Keratinocyte (primary cell): ENCODE results near the gene LDLRAP1.

Source experiments
- EZH2 ChIP-seq: IDR thresholded peaks from one replicate; pipeline ENCODE4 v1.6.1; 2012; ENCODE audit warnings: inconsistent platforms, mild to moderate bottlenecking, low read length, moderate library complexity
- TF ChIP-seq, protein P1 (sequence below), 3 experiments: IDR thresholded peaks in 1 of 3; conservative IDR thresholded peaks in 1 of 3; optimal IDR thresholded peaks in 1 of 3; 2 replicates in 2 of 3; 3 replicates in 1 of 3; pipeline versions ENCODE3 to v1.5.1; 2011; ENCODE audit warnings: low read length in 3 of 3, mild to moderate bottlenecking in 3 of 3, moderate library complexity in 2 of 3, control low read depth in 1 of 3, inconsistent platforms in 1 of 3; ENCODE audit not compliant: insufficient read depth in 2 of 3; ENCODE audit errors: extremely low read depth in 1 of 3

DNA sequence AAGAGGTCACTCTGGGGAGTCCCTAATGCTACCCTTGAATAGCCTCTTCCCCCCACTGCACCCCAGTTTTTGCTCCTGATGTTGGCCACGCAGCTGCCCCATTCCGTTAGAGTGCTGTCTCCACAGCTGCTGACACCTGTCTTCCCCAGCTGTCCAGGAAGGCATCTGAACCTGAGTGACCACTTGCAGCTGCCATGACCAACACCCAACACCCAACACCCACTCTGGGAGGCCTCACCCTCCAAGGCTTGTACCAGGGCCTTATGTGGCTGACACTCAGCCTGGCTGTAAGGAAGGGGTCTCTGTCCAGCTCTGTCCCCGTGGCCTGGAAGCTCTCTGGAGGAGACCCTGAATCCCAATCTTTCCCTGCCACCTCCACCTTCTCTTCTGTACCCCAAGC, 26.7 kb upstream of the LDLRAP1 start:
- TF ChIP-seq, protein P1, sequence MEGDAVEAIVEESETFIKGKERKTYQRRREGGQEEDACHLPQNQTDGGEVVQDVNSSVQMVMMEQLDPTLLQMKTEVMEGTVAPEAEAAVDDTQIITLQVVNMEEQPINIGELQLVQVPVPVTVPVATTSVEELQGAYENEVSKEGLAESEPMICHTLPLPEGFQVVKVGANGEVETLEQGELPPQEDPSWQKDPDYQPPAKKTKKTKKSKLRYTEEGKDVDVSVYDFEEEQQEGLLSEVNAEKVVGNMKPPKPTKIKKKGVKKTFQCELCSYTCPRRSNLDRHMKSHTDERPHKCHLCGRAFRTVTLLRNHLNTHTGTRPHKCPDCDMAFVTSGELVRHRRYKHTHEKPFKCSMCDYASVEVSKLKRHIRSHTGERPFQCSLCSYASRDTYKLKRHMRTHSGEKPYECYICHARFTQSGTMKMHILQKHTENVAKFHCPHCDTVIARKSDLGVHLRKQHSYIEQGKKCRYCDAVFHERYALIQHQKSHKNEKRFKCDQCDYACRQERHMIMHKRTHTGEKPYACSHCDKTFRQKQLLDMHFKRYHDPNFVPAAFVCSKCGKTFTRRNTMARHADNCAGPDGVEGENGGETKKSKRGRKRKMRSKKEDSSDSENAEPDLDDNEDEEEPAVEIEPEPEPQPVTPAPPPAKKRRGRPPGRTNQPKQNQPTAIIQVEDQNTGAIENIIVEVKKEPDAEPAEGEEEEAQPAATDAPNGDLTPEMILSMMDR (optimal IDR thresholded peaks at IDR 0.05 in 1 of 3, IDR thresholded peaks at IDR 0.05 in 1 of 3, conservative IDR thresholded peaks at IDR 0.05 in 1 of 3; ENCODE audit: extremely low read depth in 1 of 3, insufficient read depth in 2 of 3, low read length in 3 of 3): no peak
- TF ChIP-seq EZH2: no peak
